HEK293 (cell line): ENCODE results near the gene FIGNL1.

Source experiments
- CTCF ChIP-seq: fragments of 450-650 bp; formaldehyde crosslinking; IDR thresholded peaks from 2 replicates; pipeline ENCODE4 v1.5.1; 2016; ENCODE audit warnings: missing biosample characterization, missing genetic modification characterization
- ZIC2 ChIP-seq: fragments of 450-650 bp; formaldehyde crosslinking; IDR thresholded peaks from 2 replicates; pipeline ENCODE4 v1.5.1; 2016; ENCODE audit warnings: missing biosample characterization, missing genetic modification characterization
- ZNF350 ChIP-seq: fragments of 450-650 bp; formaldehyde crosslinking; IDR thresholded peaks from 2 replicates; pipeline ENCODE4 v1.5.0; 2017; ENCODE audit warnings: missing biosample characterization, mild to moderate bottlenecking, missing genetic modification characterization

DNA sequence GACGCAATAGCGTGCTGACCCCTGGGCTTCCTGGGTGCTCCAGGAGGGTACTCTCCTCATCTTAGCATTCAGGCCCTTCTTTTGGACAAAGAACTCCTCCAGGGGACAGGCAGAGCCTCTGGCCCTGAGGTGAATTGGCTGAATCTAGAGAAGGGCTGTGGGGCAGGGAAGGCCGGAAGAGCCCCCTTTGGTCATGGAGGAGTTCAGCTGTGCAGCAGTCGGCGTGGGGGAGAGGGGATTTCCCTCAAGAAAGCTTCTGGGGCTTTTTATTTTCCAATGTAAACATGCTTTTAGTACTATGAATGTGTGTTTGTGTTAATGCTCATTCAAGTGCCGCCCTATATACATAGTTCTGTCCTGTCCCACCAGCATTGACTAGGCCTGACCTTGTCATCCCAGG lies 38.8 kb downstream of the FIGNL1 start:
- no peak for TF ChIP-seq CTCF (tag by site-specific recombination)
- no peak for TF ChIP-seq ZIC2 (tag by site-specific recombination)
- TF ChIP-seq ZNF350 (tag by site-specific recombination), result no peak
